ENCODE data around the gene RASA1. TPM values are rescaled to one million over a fixed set of nuclear protein-coding genes. Genes with fewer than 3 reads are reported as not detected.

RASA1 gene
- total RNA-seq, 2 experiments from 2014 or later, result 15.4 to 16.2 TPM

GRCh38 chr5:87394411-87395165 is 126.9 kb downstream of the RASA1 start:
- intact Hi-C loops (cut with micrococcal nuclease), result no loop called here
- no peak overlapping the region for H3K27ac Mint-ChIP-seq
- no peak overlapping the region for H3K4me3 Mint-ChIP-seq
- H3K4me1 Mint-ChIP-seq (ENCODE audit: low read depth), result peaks cover 20% of the 10 kb centered on the region
- no peaks in the 10 kb centered on the region for H3K27me3 Mint-ChIP-seq (ENCODE audit: low read depth)
- no peaks in the 10 kb centered on the region for H3K9me3 Mint-ChIP-seq
- CTCF ChIA-PET, result interaction anchor here (0.8 to 1.2 kb wide), 2 partner anchors 11 to 18 kb away, joined by 3 to 4 read pairs; no protein-coding TSS in a partner anchor
- DNase-seq, result no peak
- H3K36me3 Mint-ChIP-seq (ENCODE audit: low read depth), result peaks cover 45% of the 10 kb centered on the region

GRCh38 chr5:87398981-87399614 is 131.4 kb downstream of the RASA1 start:
- intact Hi-C loops (cut with micrococcal nuclease), result no loop called here
- Mint-ChIP-seq H3K27ac (peak overlapping the region; percentile 30), H3K4me3 (no peak overlapping the region), H3K4me1 (ENCODE audit: low read depth) (peaks cover 28% of the 10 kb centered on the region), H3K9me3 (no peaks in the 10 kb centered on the region), H3K36me3 (ENCODE audit: low read depth) (peaks cover 42% of the 10 kb centered on the region), H3K27me3 (ENCODE audit: low read depth) (no peaks in the 10 kb centered on the region)
- CTCF ChIA-PET, result interaction anchor here (0.6 to 3.3 kb wide), 10 partner anchors 9 to 518 kb away, joined by 3 to 29 read pairs (median 4); partner anchors contain the start of gene CCNH
- no peak for DNase-seq

GRCh38 chr5:87399720-87400119 is 132.0 kb downstream of the RASA1 start:
- Mint-ChIP-seq H3K27me3 (ENCODE audit: low read depth) (no peaks in the 10 kb centered on the region), H3K36me3 (ENCODE audit: low read depth) (peaks cover 42% of the 10 kb centered on the region), H3K4me3 (no peak overlapping the region), H3K9me3 (no peaks in the 10 kb centered on the region), H3K27ac (no peak overlapping the region), H3K4me1 (ENCODE audit: low read depth) (peaks cover 32% of the 10 kb centered on the region)
- CTCF ChIA-PET, result interaction anchor here (0.7 to 3.3 kb wide), 24 partner anchors 7 to 519 kb away, joined by 3 to 29 read pairs (median 4); partner anchors contain the start of gene CCNH
- DNase-seq, result no peak
- intact Hi-C loops (cut with micrococcal nuclease), result loop anchor here (1.0 to 10.0 kb wide), 6 partner anchors 132 to 518 kb away; partner anchors contain the start of gene RASA1

- Mint-ChIP-seq H3K4me1 (ENCODE audit: low read depth) (peaks cover 34% of the 10 kb centered on the region), H3K4me3 (no peak overlapping the region), H3K27me3 (ENCODE audit: low read depth) (no peaks in the 10 kb centered on the region), H3K36me3 (ENCODE audit: low read depth) (peaks cover 39% of the 10 kb centered on the region), H3K9me3 (no peaks in the 10 kb centered on the region), H3K27ac (no peak overlapping the region)
- intact Hi-C loops (cut with micrococcal nuclease), result loop anchor here (1.0 to 10.0 kb wide), 6 partner anchors 133 to 519 kb away; partner anchors contain the start of gene RASA1
- no peak for DNase-seq
- CTCF ChIA-PET, result interaction anchor here (0.7 to 3.3 kb wide), 25 partner anchors 8 to 520 kb away, joined by 3 to 29 read pairs (median 4); partner anchors contain the start of gene CCNH
Measured at GRCh38 chr5:87400305-87400899, 132.7 kb downstream of the RASA1 start.

GRCh38 chr5:87401626-87402025 is 133.9 kb downstream of the RASA1 start:
- DNase-seq, result no peak
- no peaks in the 10 kb centered on the region for H3K27me3 Mint-ChIP-seq (ENCODE audit: low read depth)
- intact Hi-C loops (cut with micrococcal nuclease), result loop anchor here (2.0 to 10.0 kb wide), 2 partner anchors 387 to 415 kb away; no protein-coding TSS in a partner anchor
- H3K9me3 Mint-ChIP-seq, result no peaks in the 10 kb centered on the region
- H3K36me3 Mint-ChIP-seq (ENCODE audit: low read depth), result peaks cover 41% of the 10 kb centered on the region
- H3K4me3 Mint-ChIP-seq, result no peak overlapping the region
- CTCF ChIA-PET, result interaction anchor here (1.0 to 3.3 kb wide), 2 partner anchors 9 to 220 kb away, joined by 3 to 29 read pairs; partner anchors contain the start of gene CCNH
- no peak overlapping the region for H3K27ac Mint-ChIP-seq
- H3K4me1 Mint-ChIP-seq (ENCODE audit: low read depth), result peaks cover 41% of the 10 kb centered on the region

- H3K9me3 Mint-ChIP-seq, result no peaks in the 10 kb centered on the region
- no peaks in the 10 kb centered on the region for H3K27me3 Mint-ChIP-seq (ENCODE audit: low read depth)
- no peak overlapping the region for H3K4me3 Mint-ChIP-seq
- H3K27ac Mint-ChIP-seq, result no peak overlapping the region
- intact Hi-C loops (cut with micrococcal nuclease), result loop anchor here (10.0 kb wide), 1 partner anchor 389 kb away; no protein-coding TSS in a partner anchor
- peaks cover 50% of the 10 kb centered on the region for H3K4me1 Mint-ChIP-seq (ENCODE audit: low read depth)
- CTCF ChIA-PET, result interaction anchor here (0.8 kb wide), 1 partner anchor 997 kb away, joined by 4 read pairs; no protein-coding TSS in a partner anchor
- H3K36me3 Mint-ChIP-seq (ENCODE audit: low read depth), result peaks cover 51% of the 10 kb centered on the region
- DNase-seq, result peak; percentile 11
Measured at GRCh38 chr5:87403409-87403808, 135.7 kb downstream of the RASA1 start.

- Mint-ChIP-seq H3K4me3 (no peak overlapping the region), H3K36me3 (ENCODE audit: low read depth) (peaks cover 53% of the 10 kb centered on the region), H3K9me3 (no peaks in the 10 kb centered on the region), H3K27me3 (ENCODE audit: low read depth) (no peaks in the 10 kb centered on the region), H3K27ac (no peak overlapping the region), H3K4me1 (ENCODE audit: low read depth) (peaks cover 55% of the 10 kb centered on the region)
- intact Hi-C loops (cut with micrococcal nuclease), result loop anchor here (10.0 kb wide), 1 partner anchor 389 kb away; no protein-coding TSS in a partner anchor
- DNase-seq, result no peak
- CTCF ChIA-PET, result interaction anchor here (1.1 kb wide), 1 partner anchor 12 kb away, joined by 3 read pairs; no protein-coding TSS in a partner anchor
Measured at GRCh38 chr5:87403899-87404298, 136.2 kb downstream of the RASA1 start.

- CTCF ChIA-PET, result interaction anchor here (1.1 kb wide), 1 partner anchor 12 kb away, joined by 3 read pairs; no protein-coding TSS in a partner anchor
- Mint-ChIP-seq H3K9me3 (no peaks in the 10 kb centered on the region), H3K36me3 (ENCODE audit: low read depth) (peaks cover 54% of the 10 kb centered on the region), H3K4me3 (no peak overlapping the region), H3K4me1 (ENCODE audit: low read depth) (peaks cover 58% of the 10 kb centered on the region), H3K27ac (no peak overlapping the region), H3K27me3 (ENCODE audit: low read depth) (no peaks in the 10 kb centered on the region)
- DNase-seq, result no peak
- intact Hi-C loops (cut with micrococcal nuclease), result loop anchor here (10.0 kb wide), 1 partner anchor 390 kb away; no protein-coding TSS in a partner anchor
Measured at GRCh38 chr5:87404359-87404758, 136.7 kb downstream of the RASA1 start.

GRCh38 chr5:87405472-87406155 is 137.9 kb downstream of the RASA1 start:
- no peak for DNase-seq
- Mint-ChIP-seq H3K9me3 (no peaks in the 10 kb centered on the region), H3K4me3 (no peak overlapping the region), H3K36me3 (ENCODE audit: low read depth) (peaks cover 53% of the 10 kb centered on the region), H3K4me1 (ENCODE audit: low read depth) (peaks cover 58% of the 10 kb centered on the region), H3K27ac (peak overlapping the region; percentile 76), H3K27me3 (ENCODE audit: low read depth) (no peaks in the 10 kb centered on the region)
- CTCF ChIA-PET, result interaction anchor here (1.0 to 1.1 kb wide), 2 partner anchors 12 to 14 kb away, joined by 3 to 4 read pairs; no protein-coding TSS in a partner anchor
- intact Hi-C loops (cut with micrococcal nuclease), result loop anchor here (10.0 kb wide), 1 partner anchor 391 kb away; no protein-coding TSS in a partner anchor

GRCh38 chr5:87408204-87408603 is 140.5 kb downstream of the RASA1 start:
- peaks cover 55% of the 10 kb centered on the region for H3K36me3 Mint-ChIP-seq (ENCODE audit: low read depth)
- DNase-seq, result no peak
- no peaks in the 10 kb centered on the region for H3K27me3 Mint-ChIP-seq (ENCODE audit: low read depth)
- intact Hi-C loops (cut with micrococcal nuclease), result loop anchor here (2.0 to 10.0 kb wide), 2 partner anchors 27 to 393 kb away; no protein-coding TSS in a partner anchor
- H3K27ac Mint-ChIP-seq, result peak overlapping the region; percentile 73
- H3K4me3 Mint-ChIP-seq, result no peak overlapping the region
- peaks cover 62% of the 10 kb centered on the region for H3K4me1 Mint-ChIP-seq (ENCODE audit: low read depth)
- no peaks in the 10 kb centered on the region for H3K9me3 Mint-ChIP-seq
- CTCF ChIA-PET, result no interaction called here

GRCh38 chr5:87410931-87411330 is 143.2 kb downstream of the RASA1 start:
- peak overlapping the region; percentile 75 for H3K27ac Mint-ChIP-seq
- peaks cover 50% of the 10 kb centered on the region for H3K4me1 Mint-ChIP-seq (ENCODE audit: low read depth)
- H3K9me3 Mint-ChIP-seq, result no peaks in the 10 kb centered on the region
- intact Hi-C loops (cut with micrococcal nuclease), result loop anchor here (5.0 to 10.0 kb wide), 4 partner anchors 1091 to 1424 kb away; no protein-coding TSS in a partner anchor
- DNase-seq, result no peak
- CTCF ChIA-PET, result interaction anchor here (1.6 to 3.6 kb wide), 2 partner anchors 11 to 294 kb away, joined by 4 to 29 read pairs; no protein-coding TSS in a partner anchor
- peak overlapping the region; percentile 75 for H3K4me3 Mint-ChIP-seq
- peaks cover 42% of the 10 kb centered on the region for H3K36me3 Mint-ChIP-seq (ENCODE audit: low read depth)
- no peaks in the 10 kb centered on the region for H3K27me3 Mint-ChIP-seq (ENCODE audit: low read depth)

All from activated naive CD4-positive, alpha-beta T cell treated with anti-CD3 and anti-CD28 coated beads for 36 hours (primary cell).